Activated CD4-positive, CD25-positive, alpha-beta regulatory T cell treated with anti-CD3 and anti-CD28 coated beads, Interleukin-2, amount 50 U/mL, for 24 hours (primary cell): Measurements from ENCODE around the gene KRTAP13-4.

ENCODE experiments used
- ATAC-seq, 2 donors: fragments of 150-1000 bp; cut with Tn5 transposase; one replicate each; pipeline ENCODE4 v1.10.0; 2021; ENCODE audit warnings: mild to moderate bottlenecking in 1 of 2, moderate library complexity in 1 of 2

The KRTAP13-4 gene

GRCh38 chr21:30430170-30430655 is at the start of gene KRTAP13-4:
Gene KRTAP13-4, plus strand, starts transcription at chr21:30430220. Its CDS starts 56 bp downstream, at chr21:30430276.
- no peak for ATAC-seq

- ATAC-seq: no peak
Observed at GRCh38 chr21:30382201-30382600, 47.8 kb upstream of the KRTAP13-4 start.

- ATAC-seq: no peak
Observed at GRCh38 chr21:30391492-30392025, 38.5 kb upstream of the KRTAP13-4 start.

- no peak for ATAC-seq
Observed at GRCh38 chr21:30395731-30396130, 34.3 kb upstream of the KRTAP13-4 start, which contains the start of gene KRTAP13-1. Gene KRTAP13-1, plus strand, starts transcription at chr21:30396031. Its CDS starts 56 bp downstream, at chr21:30396087.

- no peak for ATAC-seq
Observed at GRCh38 chr21:30408782-30409494, 21.1 kb upstream of the KRTAP13-4 start.

GRCh38 chr21:30415993-30416392 is 14.0 kb upstream of the KRTAP13-4 start:
- ATAC-seq: no peak

GRCh38 chr21:30425826-30426225 is 4.2 kb upstream of the KRTAP13-4 start, which contains the start of gene KRTAP13-3:
Gene KRTAP13-3, minus strand, starts transcription at chr21:30425926. Its CDS starts 14 bp downstream, at chr21:30425912.
- ATAC-seq: no peak

- ATAC-seq: no peak
Observed at GRCh38 chr21:30426731-30427130, 3.3 kb upstream of the KRTAP13-4 start.

GRCh38 chr21:30434033-30434631 is 4.1 kb downstream of the KRTAP13-4 start:
- ATAC-seq: no peak

GRCh38 chr21:30437010-30437565 is 7.1 kb downstream of the KRTAP13-4 start:
- ATAC-seq: no peak

GRCh38 chr21:30439975-30440374 is 10.0 kb downstream of the KRTAP13-4 start, which contains the start of gene KRTAP15-1:
Gene KRTAP15-1, plus strand, starts transcription at chr21:30440275. Its CDS starts 53 bp downstream, at chr21:30440328.
- ATAC-seq: no peak

GRCh38 chr21:30443226-30443625 is 13.2 kb downstream of the KRTAP13-4 start:
- no peak for ATAC-seq

GRCh38 chr21:30444204-30444603 is 14.2 kb downstream of the KRTAP13-4 start:
- ATAC-seq: no peak

- ATAC-seq: no peak
Observed at GRCh38 chr21:30447056-30447455, 17.0 kb downstream of the KRTAP13-4 start.

- ATAC-seq: no peak
Observed at GRCh38 chr21:30448514-30448913, 18.5 kb downstream of the KRTAP13-4 start.

- ATAC-seq: no peak
Observed at GRCh38 chr21:30463713-30464112, 33.7 kb downstream of the KRTAP13-4 start.

- ATAC-seq: no peak
Observed at GRCh38 chr21:30468900-30469714, 39.1 kb downstream of the KRTAP13-4 start.

GRCh38 chr21:30478004-30478403 is 48.0 kb downstream of the KRTAP13-4 start:
- no peak for ATAC-seq

- no peak for ATAC-seq
Observed at GRCh38 chr21:30479259-30479658, 49.2 kb downstream of the KRTAP13-4 start.

- no peak for ATAC-seq
Observed at GRCh38 chr21:30480145-30480544, 50.1 kb downstream of the KRTAP13-4 start, which contains the start of gene KRTAP19-1. Gene KRTAP19-1, minus strand, starts transcription at chr21:30480367. Its CDS starts 50 bp downstream, at chr21:30480317.
